Heart right ventricle (tissue), 16 donors: Measurements from ENCODE around the gene PDGFRA. TPM values are rescaled to one million over a fixed set of nuclear protein-coding genes. Genes with fewer than 3 reads are reported as not detected.
A peak's percentile ranks its signal among the peaks of the same experiment; 100 is the strongest.

Experiments
- ATAC-seq, 8 donors: fragments of 200-7000 bp; cut with Tn5 transposase; one replicate each; pipeline ENCODE4 v1.9.1; 2020; ENCODE audit warnings: mild to moderate bottlenecking in 8 of 8, moderate library complexity in 8 of 8, moderate number of reproducible peaks in 1 of 8
- DNase-seq, 2 donors: peaks; one replicate each; pipeline ENCODE4 v3.0.0-alpha.2; 2020
- H3K27ac ChIP-seq, 10 donors: fragments of 200-600 bp; sonication (generic) in 2 of 10; one replicate each; pipeline versions ENCODE4 v1.5.0 to v1.8.0; 2020 to 2022; ENCODE audit warnings: mild to moderate bottlenecking in 3 of 10
- H3K27me3 ChIP-seq, 7 donors: fragments of 200-600 bp; one replicate each; pipeline ENCODE4 v1.8.0; 2021 to 2022; ENCODE audit warnings: mild to moderate bottlenecking in 2 of 7
- H3K36me3 ChIP-seq, 9 donors: fragments of 200-600 bp; sonication (generic) in 1 of 9; one replicate each; pipeline versions ENCODE4 v1.5.0 to v1.8.0; 2020 to 2022; ENCODE audit warnings: mild to moderate bottlenecking in 2 of 9
- H3K4me1 ChIP-seq, 9 donors: fragments of 200-600 bp; sonication (generic) in 1 of 9; one replicate each; pipeline versions ENCODE4 v1.5.0 to v1.8.0; 2020 to 2022; ENCODE audit warnings: mild to moderate bottlenecking in 4 of 9
- H3K4me3 ChIP-seq, 10 donors: fragments of 200-600 bp; sonication (generic) in 2 of 10; one replicate each; pipeline versions ENCODE4 v1.5.0 to v1.8.0; 2020 to 2022; ENCODE audit warnings: mild to moderate bottlenecking in 7 of 10, moderate library complexity in 2 of 10
- H3K9me3 ChIP-seq, 11 donors: fragments of 200-600 bp in 10 of 11; sonication (generic) in 2 of 11; one replicate each; pipeline versions ENCODE4 v1.5.0 to v1.8.0; 2013 to 2022; ENCODE audit warnings: mild to moderate bottlenecking in 2 of 11, control low read depth in 1 of 11, moderate library complexity in 1 of 11
- WGBS, 2 donors: extraction: QIAGEN DNeasy Blood & Tissue Kit; methylation state at CpG; one replicate each; pipeline ENCODE4 v1.1.7; 2013; ENCODE audit warnings: inconsistent platforms in 1 of 2; 5-methylcytosine and 5-hydroxymethylcytosine counted together
- intact Hi-C, 10 donors: fragments of 100-400 bp; cut with DNase I; formaldehyde crosslinking; loops; one replicate each; pipeline versions ENCODE4 v1.11.1 to v1.14.2; 2022
- polyA plus RNA-seq, 2 donors: library from polyadenylated mRNA; stranded (reverse); fragments of 200-250 nt; gene quantifications; one replicate each; pipeline ENCODE4 v1.2.3, GENCODE V29; 2013
- total RNA-seq, 10 donors: library from RNA; stranded (reverse); fragmentation: NEBNext Ultra II Directional in 3 of 10; extraction: Animal tissue kit (Norgen Biotek cat#: 25700) in 3 of 10; gene quantifications; one replicate each; pipeline versions ENCODE4 v1.2.1 to v1.2.4, GENCODE V29; 2021 to 2023
- TF ChIP-seq, protein P1 (sequence below), 9 donors: fragments of 200-600 bp; sonication (generic) in 2 of 9; IDR thresholded peaks; one replicate each; pipeline versions ENCODE4 v1.5.0 to v1.8.0; 2021 to 2022; ENCODE audit warnings: antibody characterized with exemption in 9 of 9, mild to moderate bottlenecking in 5 of 9, moderate library complexity in 1 of 9
- donor health status: Arrhythmogenic right ventricular cardiomyopathy.
- donor health status: ischemic (EF 13 %, LVEDD 7.1; RV severe dilation, severe dysfunction).
- donor health status: healthy with polysubstance abuse.
- donor health status: DM: no; HTN: yes; CAD: no.
- donor health status: DM: no; HTN: no; CAD: no.
- donor health status: ischemic (EF 25% LVEDD 6.9; RV normal size, moderate dysfunction).
- donor health status: ischemic (EF 25% LVEDD 5.7; RV mildly dilated, moderate dysfunction).
- donor health status: healthy.
- donor health status: DM: yes; HTN: yes; CAD: no.
- donor health status: Ischemic cardiomyopathy.
- donor health status: ischemic (EF 35%, LVEDD 5.7; RV mildly dilated, moderate dysfunction).
- donor health status: nonischemic (EF 11% LVEDD 7.7; RV severe dilation, severe dysfunction).
- donor health status: DM: yes; HTN: yes; CAD: no.
- donor health status: PGD.
- donor health status: ischemic (EF 29% LVEDD 5.4; RV normal size, mild dysfunction).
- donor health status: nonischemic (EF 23%, LVEDD 6.1; RV moderate dilation, normal function).

The PDGFRA gene
- total and polyA plus RNA-seq, 12 donors = 6.5 to 57.5 (median 11.6) TPM

DNA sequence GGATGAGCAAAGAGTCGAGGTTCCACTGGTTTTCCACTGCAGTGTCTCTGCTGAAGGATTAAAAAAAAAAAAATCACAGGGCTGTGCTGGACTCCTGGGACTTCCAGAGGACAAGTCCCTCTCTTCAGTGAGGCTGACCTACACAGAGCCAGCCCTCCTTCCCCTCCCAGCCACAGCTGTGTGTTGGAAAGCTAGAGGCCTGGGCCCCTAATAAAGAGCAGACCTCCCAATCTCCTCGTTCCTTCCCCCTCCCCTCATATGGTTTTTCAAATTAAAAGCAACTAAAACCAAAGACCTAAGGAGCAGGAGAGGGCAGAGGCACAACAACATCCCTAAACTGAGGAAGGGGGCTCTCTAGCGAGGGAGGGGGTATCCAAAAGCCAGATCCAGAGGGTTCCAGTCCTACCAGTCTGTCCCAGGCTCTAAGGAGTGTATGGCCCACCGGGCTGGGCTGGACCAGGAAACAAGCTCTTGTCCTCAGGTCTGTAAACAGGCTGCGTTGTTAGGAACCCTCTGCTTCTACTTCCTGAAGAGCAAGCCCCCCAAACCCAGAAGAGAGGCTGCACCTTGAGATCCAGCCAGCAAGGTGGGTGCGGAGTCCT is 4.0 kb upstream of the PDGFRA start:
- WGBS, 2 donors = 31 to 43% methylated on average over 6 of the region's 6 CpGs
- TF ChIP-seq, protein P1, sequence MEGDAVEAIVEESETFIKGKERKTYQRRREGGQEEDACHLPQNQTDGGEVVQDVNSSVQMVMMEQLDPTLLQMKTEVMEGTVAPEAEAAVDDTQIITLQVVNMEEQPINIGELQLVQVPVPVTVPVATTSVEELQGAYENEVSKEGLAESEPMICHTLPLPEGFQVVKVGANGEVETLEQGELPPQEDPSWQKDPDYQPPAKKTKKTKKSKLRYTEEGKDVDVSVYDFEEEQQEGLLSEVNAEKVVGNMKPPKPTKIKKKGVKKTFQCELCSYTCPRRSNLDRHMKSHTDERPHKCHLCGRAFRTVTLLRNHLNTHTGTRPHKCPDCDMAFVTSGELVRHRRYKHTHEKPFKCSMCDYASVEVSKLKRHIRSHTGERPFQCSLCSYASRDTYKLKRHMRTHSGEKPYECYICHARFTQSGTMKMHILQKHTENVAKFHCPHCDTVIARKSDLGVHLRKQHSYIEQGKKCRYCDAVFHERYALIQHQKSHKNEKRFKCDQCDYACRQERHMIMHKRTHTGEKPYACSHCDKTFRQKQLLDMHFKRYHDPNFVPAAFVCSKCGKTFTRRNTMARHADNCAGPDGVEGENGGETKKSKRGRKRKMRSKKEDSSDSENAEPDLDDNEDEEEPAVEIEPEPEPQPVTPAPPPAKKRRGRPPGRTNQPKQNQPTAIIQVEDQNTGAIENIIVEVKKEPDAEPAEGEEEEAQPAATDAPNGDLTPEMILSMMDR (IDR thresholded peaks at IDR 0.05) = no peak
- Histone ChIP-seq H3K9me3 (no peaks in the 10 kb centered on the region), H3K4me1 (peaks cover 5 to 44% (median 32%) of the 10 kb centered on the region in 9 donors), H3K36me3 (no peaks in the 10 kb centered on the region), H3K27me3 (peaks cover 0 to 93% (median 84%) of the 10 kb centered on the region in 7 donors), H3K27ac (peak overlapping the region in 6 of 10 donors; percentile 29 to 79 (median 73)), H3K4me3 (peak overlapping the region in 5 of 10 donors; percentile 47 to 64 (median 56))
- DNase-seq (no peak), ATAC-seq (no peak)
- intact Hi-C loops = loop anchor here in 8 of 10 donors (5.0 to 10.0 kb wide), 11 partner anchors 298 to 1213 kb away; partner anchors contain the start of gene FIP1L1 (in 1 of the 8)

DNA sequence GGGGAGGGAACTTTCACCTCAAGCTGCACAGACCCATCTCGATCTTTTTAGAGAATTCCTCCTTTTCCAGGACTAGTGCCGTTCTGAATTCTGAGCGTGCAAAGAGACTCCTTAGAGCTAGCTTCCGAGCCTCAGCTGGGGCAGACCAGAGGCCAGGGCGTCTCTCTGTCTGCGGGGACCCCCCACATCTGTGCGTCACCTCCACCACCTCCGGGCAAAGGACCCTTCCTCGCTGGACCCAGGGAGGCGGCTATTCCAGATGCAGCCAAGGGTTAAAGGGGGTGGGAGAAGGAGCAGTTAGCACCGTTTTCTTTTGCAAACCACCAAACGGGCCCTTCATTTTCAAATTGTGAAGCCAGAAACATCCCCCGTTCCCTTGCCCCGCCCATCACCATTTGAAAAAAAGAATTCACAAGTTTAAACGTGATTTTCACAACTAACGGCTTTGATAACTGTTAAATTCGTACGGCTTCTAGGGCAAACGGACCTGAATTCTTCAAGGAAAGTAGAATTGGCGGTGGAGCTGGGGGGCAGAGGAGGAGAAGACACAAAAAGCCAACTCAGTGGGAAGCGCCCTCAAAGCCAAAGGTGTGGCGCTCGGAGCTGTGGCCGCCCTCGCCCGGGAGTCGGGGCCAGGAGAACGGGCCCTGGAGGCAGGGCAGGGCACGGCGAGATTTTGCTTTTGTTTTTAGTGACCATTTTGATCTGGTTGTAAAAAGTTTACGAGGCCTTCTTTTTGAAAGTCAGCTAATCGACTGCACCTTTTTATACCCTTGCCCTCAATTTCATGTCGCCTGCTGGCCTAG is 3.3 kb upstream of the PDGFRA start:
- Histone ChIP-seq H3K36me3 (no peaks in the 10 kb centered on the region), H3K4me3 (peak overlapping the region; percentile 4 to 64 (median 54)), H3K27ac (peak overlapping the region in 9 of 10 donors; percentile 29 to 79 (median 65)), H3K27me3 (peaks cover 3 to 100% (median 88%) of the 10 kb centered on the region in 7 donors), H3K4me1 (peaks cover 5 to 51% (median 39%) of the 10 kb centered on the region in 9 donors), H3K9me3 (no peaks in the 10 kb centered on the region)
- intact Hi-C loops = loop anchor here in 9 of 10 donors (2.0 to 10.0 kb wide), 11 partner anchors 317 to 1214 kb away; partner anchors contain the start of gene FIP1L1 (in 1 of the 9)
- DNase-seq (peak in 1 of 2 donors; percentile 29), ATAC-seq (no peak)
- 18 to 19% methylated on average over 33 of the region's 33 CpGs for WGBS, 2 donors
- TF ChIP-seq, protein P1 (IDR thresholded peaks at IDR 0.05) = peak in 1 of 9 donors; percentile 8

DNA sequence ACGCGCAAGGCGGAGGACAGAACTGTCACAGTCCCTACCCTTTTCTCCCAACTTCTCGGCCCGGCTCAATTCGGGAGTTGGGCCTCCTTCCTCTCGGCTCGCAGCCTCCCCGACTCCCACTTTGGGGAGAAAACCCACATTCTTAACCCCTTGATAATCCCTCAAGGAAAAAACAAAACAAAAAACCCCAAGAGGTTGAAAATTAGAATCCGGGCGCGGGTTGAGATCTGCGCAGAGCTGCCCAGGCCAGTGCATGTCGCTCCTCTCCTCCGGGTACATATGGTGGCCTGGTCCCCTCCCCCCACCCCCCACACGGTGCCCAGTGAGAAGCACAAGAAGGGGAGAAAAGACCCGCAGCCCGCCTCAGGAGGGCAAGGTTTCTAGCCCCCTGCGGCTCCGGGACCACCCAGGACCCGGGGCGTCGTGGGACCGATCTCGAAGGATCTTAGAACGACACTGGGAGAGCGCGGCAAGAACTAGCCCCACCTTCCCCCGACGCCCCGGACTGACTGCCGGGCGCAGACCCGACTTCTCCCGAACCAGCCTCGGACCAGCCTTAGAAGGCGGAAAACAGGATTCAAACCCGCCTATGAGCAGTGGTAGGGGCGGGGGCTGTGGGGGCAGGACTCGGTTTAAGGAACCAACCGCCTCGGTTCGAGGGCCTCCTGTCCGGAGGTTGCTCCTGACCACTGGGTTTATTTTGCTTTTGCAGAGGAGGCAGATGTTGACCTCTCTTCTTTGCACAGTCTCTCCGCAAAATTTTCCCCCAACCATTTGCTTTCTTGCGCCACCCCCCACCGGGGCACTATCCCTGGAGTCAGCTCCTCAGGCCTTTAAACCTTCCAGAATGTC is 2.5 kb upstream of the PDGFRA start:
- Histone ChIP-seq H3K4me1 (peaks cover 5 to 59% (median 48%) of the 10 kb centered on the region in 9 donors), H3K9me3 (no peaks in the 10 kb centered on the region), H3K4me3 (peak overlapping the region; percentile 4 to 64 (median 54)), H3K36me3 (peaks cover 0 to 4% (median 0%) of the 10 kb centered on the region in 9 donors), H3K27ac (peak overlapping the region in 9 of 10 donors; percentile 29 to 85 (median 75)), H3K27me3 (peaks cover 12 to 100% (median 92%) of the 10 kb centered on the region in 7 donors)
- intact Hi-C loops = loop anchor here in 9 of 10 donors (2.0 to 10.0 kb wide), 11 partner anchors 318 to 1214 kb away; partner anchors contain the start of gene FIP1L1 (in 1 of the 9)
- ATAC-seq (peak; percentile 32 to 59 (median 53)), DNase-seq (peak; percentile 52 to 70)
- 5 to 6% methylated on average over 47 of the region's 47 CpGs for WGBS, 2 donors
- TF ChIP-seq, protein P1 (IDR thresholded peaks at IDR 0.05) = peak in 1 of 9 donors; percentile 1
